ENCODE results near the gene TNFRSF18. TPM values are rescaled to one million over a fixed set of nuclear protein-coding genes. Genes with fewer than 3 reads are reported as not detected.

TNFRSF18 gene
- total RNA-seq, 4 donors from 2014 or later = 0.49 to 0.67 TPM; not detected in 2

DNA sequence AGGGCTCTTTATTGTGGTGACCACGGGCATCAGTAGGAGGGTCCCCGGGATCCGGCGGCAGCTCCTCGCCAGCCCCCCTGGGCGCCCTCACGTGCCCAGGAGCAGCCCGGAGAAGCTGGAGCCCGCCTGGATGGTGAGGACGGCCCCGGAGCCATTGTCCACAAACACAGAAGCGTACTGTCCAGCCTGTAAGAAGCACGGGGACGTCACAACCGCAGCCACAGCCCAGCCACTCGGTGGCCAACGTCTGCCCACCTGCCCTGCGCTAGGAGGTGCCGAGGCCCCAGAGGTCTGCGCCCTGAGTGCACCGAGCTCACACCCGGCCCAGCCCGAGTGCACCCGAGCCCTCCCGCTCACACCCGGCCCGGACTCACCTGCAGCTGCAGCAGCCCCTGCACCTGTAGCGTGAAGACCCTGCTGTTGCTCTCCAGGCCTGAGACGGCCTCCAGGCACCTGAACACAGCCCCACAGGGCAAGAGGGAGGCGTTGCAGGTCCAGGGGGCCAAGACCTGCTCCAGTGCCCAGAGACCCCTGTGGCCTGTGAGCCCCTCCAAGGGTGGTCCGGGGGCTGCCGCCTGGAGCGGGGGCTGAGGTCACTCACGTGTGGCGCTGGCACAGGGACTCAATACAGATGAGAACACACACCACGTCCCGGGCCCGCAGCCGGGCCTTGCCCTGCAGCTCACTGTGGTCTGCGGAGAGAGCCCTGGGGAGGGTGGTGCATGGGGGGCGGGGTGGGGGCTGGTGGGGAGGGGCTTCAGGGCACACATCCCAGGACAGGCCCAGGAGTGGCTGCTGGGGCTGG lies 36.3 kb upstream of the TNFRSF18 start:
- Histone ChIP-seq H3K4me3 (replicated peaks in 1 of 3) (no peak overlapping the region), H3K27ac (no peak overlapping the region), H3K4me1 (peaks cover 0 to 14% of the 10 kb centered on the region in 2 donors), H3K36me3 (no peaks in the 10 kb centered on the region), H3K27me3 (no peaks in the 10 kb centered on the region), H3K9me3 (no peaks in the 10 kb centered on the region)
- 90 to 94% methylated on average over 11 to 29 of the region's 41 CpGs for WGBS, 2 donors
- DNase-seq = no peak
- TF ChIP-seq POLR2A (IDR thresholded peaks at IDR 0.05) = no peak
- TF ChIP-seq, protein P1, sequence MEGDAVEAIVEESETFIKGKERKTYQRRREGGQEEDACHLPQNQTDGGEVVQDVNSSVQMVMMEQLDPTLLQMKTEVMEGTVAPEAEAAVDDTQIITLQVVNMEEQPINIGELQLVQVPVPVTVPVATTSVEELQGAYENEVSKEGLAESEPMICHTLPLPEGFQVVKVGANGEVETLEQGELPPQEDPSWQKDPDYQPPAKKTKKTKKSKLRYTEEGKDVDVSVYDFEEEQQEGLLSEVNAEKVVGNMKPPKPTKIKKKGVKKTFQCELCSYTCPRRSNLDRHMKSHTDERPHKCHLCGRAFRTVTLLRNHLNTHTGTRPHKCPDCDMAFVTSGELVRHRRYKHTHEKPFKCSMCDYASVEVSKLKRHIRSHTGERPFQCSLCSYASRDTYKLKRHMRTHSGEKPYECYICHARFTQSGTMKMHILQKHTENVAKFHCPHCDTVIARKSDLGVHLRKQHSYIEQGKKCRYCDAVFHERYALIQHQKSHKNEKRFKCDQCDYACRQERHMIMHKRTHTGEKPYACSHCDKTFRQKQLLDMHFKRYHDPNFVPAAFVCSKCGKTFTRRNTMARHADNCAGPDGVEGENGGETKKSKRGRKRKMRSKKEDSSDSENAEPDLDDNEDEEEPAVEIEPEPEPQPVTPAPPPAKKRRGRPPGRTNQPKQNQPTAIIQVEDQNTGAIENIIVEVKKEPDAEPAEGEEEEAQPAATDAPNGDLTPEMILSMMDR (IDR thresholded peaks at IDR 0.05) = no peak
- intact Hi-C loops (cut with DNase I) = no loop called here

DNA sequence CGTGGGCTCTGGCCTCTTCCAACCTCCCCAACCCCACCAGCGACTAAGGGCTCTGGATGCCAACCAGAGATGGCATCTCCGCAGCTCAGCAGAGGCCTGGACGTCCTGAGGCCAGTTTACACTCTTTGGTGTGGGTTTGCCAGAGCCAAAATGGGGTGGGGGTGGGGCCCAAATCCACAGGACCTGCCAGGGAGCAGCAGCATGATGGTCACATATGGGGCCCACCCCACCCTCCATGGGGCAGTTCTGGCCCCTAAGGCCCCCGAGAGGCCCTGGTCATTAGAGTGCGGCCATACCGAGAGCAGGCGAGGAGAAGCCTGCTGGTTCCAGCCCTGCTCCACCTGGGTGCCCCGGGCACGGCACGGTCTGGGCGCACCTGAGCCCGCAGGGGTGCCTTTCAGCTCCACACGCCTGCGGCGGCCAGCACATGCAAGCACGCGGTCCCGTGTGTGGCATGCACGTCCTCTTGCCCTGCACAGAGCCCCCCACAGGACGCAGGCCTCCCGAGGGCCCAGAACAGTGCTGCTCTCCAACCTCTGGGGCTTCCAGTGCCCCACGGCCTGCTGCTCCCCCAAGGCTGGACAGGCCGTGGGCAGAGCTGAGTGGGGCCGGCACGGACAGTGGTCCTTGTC lies 35.3 kb upstream of the TNFRSF18 start:
- no peaks in the 10 kb centered on the region for H3K9me3 ChIP-seq
- no peak for DNase-seq
- intact Hi-C loops (cut with DNase I) = no loop called here
- no peaks in the 10 kb centered on the region for H3K36me3 ChIP-seq
- 76 to 87% methylated on average over 6 to 8 of the region's 26 CpGs for WGBS, 2 donors
- H3K27ac ChIP-seq = no peak overlapping the region
- no peaks in the 10 kb centered on the region for H3K27me3 ChIP-seq
- H3K4me1 ChIP-seq = peaks cover 8 to 20% of the 10 kb centered on the region in 2 donors
- no peak overlapping the region for H3K4me3 ChIP-seq (replicated peaks in 1 of 3)
- TF ChIP-seq, protein P1 (IDR thresholded peaks at IDR 0.05) = no peak
- TF ChIP-seq POLR2A (IDR thresholded peaks at IDR 0.05) = no peak

DNA sequence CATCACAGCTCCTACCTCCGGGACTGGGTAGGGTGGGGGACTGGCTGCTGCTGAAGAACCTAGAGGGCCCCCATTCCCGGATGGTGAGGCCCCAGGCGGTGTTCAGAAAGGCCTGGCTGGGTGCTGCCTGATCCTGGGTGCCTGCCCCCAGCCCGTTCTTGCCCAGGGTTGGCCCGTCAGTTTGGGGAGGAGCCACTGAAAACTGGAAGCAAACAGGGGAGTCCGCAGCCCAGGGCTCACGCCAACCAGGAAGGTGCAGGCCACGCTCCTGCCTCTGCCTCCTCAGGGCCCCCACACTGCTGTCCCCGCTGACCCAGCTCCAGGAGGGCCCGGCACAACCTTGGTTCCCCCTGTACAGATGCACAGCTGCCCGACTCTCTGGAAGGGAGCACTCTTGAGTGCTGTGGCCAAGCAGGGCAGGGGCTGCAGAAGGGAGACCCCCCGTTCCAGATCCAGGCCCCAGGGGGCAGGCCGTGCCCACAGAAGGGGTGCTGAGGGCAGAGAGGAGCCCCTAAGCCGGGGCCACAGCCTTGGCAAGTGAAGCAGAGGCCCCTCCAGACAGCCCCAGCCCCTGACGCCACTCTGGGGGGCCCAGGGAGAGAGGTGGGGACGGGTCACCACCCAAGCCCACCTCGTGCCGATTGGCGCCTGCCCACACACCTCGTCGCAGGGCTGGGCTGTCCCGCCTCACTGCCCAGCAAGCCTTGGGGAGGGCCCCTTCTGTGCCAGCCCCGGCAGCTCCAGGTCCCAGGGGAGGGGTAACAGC lies 34.6 kb upstream of the TNFRSF18 start:
- intact Hi-C loops (cut with DNase I) = no loop called here
- DNase-seq = no peak
- H3K27me3 ChIP-seq = no peaks in the 10 kb centered on the region
- H3K4me1 ChIP-seq = peaks cover 8 to 16% of the 10 kb centered on the region in 2 donors
- no peaks in the 10 kb centered on the region for H3K9me3 ChIP-seq
- no peak overlapping the region for H3K4me3 ChIP-seq (replicated peaks in 1 of 3)
- no peaks in the 10 kb centered on the region for H3K36me3 ChIP-seq
- TF ChIP-seq POLR2A (IDR thresholded peaks at IDR 0.05) = no peak
- TF ChIP-seq, protein P1 (IDR thresholded peaks at IDR 0.05) = no peak
- 56 to 63% methylated on average over 11 to 13 of the region's 23 CpGs for WGBS, 2 donors
- H3K27ac ChIP-seq = no peak overlapping the region

DNA sequence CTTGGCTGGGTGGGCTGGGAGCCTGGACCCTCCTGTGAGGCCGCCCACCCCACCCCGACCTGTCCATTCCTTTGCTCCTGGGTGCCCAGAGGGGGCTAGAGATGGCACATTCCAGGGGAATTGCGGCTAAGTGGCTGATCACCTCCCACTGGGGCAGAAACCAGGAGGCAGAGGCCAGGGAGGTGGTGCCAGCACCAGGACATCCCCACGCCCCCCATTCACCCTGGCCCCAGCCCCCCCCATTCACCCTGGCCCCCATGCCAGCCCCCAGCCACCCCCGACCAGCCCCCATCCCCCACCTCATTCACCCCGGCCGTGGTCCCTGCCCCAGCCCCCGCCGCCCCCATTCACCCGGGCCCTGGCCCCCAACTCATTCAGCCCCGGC lies 33.9 kb upstream of the TNFRSF18 start:
- TF ChIP-seq, protein P1 (IDR thresholded peaks at IDR 0.05) = no peak
- TF ChIP-seq POLR2A (IDR thresholded peaks at IDR 0.05) = no peak
- H3K27ac ChIP-seq = no peak overlapping the region
- H3K4me3 ChIP-seq (replicated peaks in 1 of 3) = no peak overlapping the region
- 60 to 100% methylated on average over 1 to 2 of the region's 11 CpGs for WGBS, 2 donors
- no peak for DNase-seq
- H3K9me3 ChIP-seq = no peaks in the 10 kb centered on the region
- H3K4me1 ChIP-seq = peaks cover 8 to 16% of the 10 kb centered on the region in 2 donors
- H3K27me3 ChIP-seq = no peaks in the 10 kb centered on the region
- intact Hi-C loops (cut with DNase I) = no loop called here
- no peaks in the 10 kb centered on the region for H3K36me3 ChIP-seq

Data from thyroid gland (tissue), 4 donors.